Neural cell (in vitro differentiated cells): ENCODE data around the gene SPATA46. TPM values are rescaled to one million over a fixed set of nuclear protein-coding genes. Genes with fewer than 3 reads are reported as not detected.

Experiments used
- H2AFZ ChIP-seq: fragments of 200-600, 300-800 bp; sonication (generic), shearing (Covaris generic); 2 replicates; pipeline ENCODE4 v1.6.0; 2014; ENCODE audit warnings: low read depth, mild to moderate bottlenecking, antibody characterized with exemption, low read length, moderate library complexity
- H3F3A ChIP-seq: fragments of 200-600 bp; shearing (Covaris generic); 2 replicates; pipeline ENCODE4 v1.6.1; 2016; ENCODE audit warnings: mild to moderate bottlenecking, moderate library complexity, mixed read lengths, antibody characterized with exemption, low read length; ENCODE audit not compliant: insufficient read depth, poor library complexity, severe bottlenecking
- H3K27ac ChIP-seq: fragments of 200-600, 300-800 bp; sonication (generic), shearing (Covaris generic); 2 replicates; pipeline ENCODE4 v1.5.1; 2014; ENCODE audit warnings: mild to moderate bottlenecking, low read length, moderate library complexity
- H3K27me3 ChIP-seq: fragments of 300-800, 200-600 bp; sonication (generic), shearing (Covaris generic); 2 replicates; pipeline ENCODE4 v1.6.0; 2014; ENCODE audit warnings: mild to moderate bottlenecking, low read depth, low read length, moderate library complexity; ENCODE audit not compliant: insufficient read depth
- H3K36me3 ChIP-seq: fragments of 300-800, 200-600 bp; sonication (generic), shearing (Covaris generic); 2 replicates; pipeline ENCODE4 v1.5.1; 2014; ENCODE audit warnings: mild to moderate bottlenecking, antibody characterized with exemption, low read length, moderate library complexity; ENCODE audit not compliant: insufficient read depth
- H3K4me2 ChIP-seq: fragments of 300-800, 200-600 bp; sonication (generic), shearing (Covaris generic); 2 replicates; pipeline ENCODE4 v1.6.0; 2014; ENCODE audit warnings: mild to moderate bottlenecking, low read length
- H3K4me3 ChIP-seq: fragments of 300-800, 200-600 bp; sonication (generic), shearing (Covaris generic); 2 replicates; pipeline ENCODE4 v1.5.1; 2014; ENCODE audit warnings: mild to moderate bottlenecking, low read length, moderate library complexity
- H3K79me2 ChIP-seq: fragments of 200-600 bp; shearing (Covaris generic); replicated peaks from 2 replicates; pipeline ENCODE4 v1.6.0; 2014; ENCODE audit warnings: mild to moderate bottlenecking, low read length, moderate library complexity; ENCODE audit not compliant: insufficient read depth
- H3K9ac ChIP-seq: fragments of 300-800, 200-600 bp; sonication (generic), shearing (Covaris generic); 2 replicates; pipeline ENCODE4 v1.6.1; 2016; ENCODE audit warnings: mild to moderate bottlenecking, low read length, mixed read lengths
- H3K9me2 ChIP-seq: fragments of 200-600 bp; shearing (Covaris generic); 2 replicates; pipeline ENCODE4 v1.6.1; 2016; ENCODE audit warnings: mild to moderate bottlenecking, low read length, mixed read lengths; ENCODE audit not compliant: insufficient read depth
- H3K9me3 ChIP-seq: fragments of 200-600, 300-800 bp; sonication (generic), shearing (Covaris generic); 2 replicates; pipeline ENCODE4 v1.6.1; 2016; ENCODE audit warnings: mild to moderate bottlenecking, mixed run types, low read length, moderate library complexity, mixed read lengths
- H4K20me1 ChIP-seq: fragments of 200-600 bp; shearing (Covaris generic); 2 replicates; pipeline ENCODE4 v1.6.1; 2016; ENCODE audit warnings: mild to moderate bottlenecking, mixed run types; ENCODE audit not compliant: insufficient read depth
- EP300 ChIP-seq: fragments of 450-650 bp; conservative IDR thresholded peaks from 2 replicates; pipeline ENCODE4 v1.6.1; 2014; ENCODE audit warnings: antibody characterized with exemption, mild to moderate bottlenecking, moderate library complexity; ENCODE audit not compliant: poor library complexity, severe bottlenecking
- EZH2 ChIP-seq: fragments of 200-600, 300-800 bp; shearing (Covaris generic), sonication (generic); IDR thresholded peaks from 2 replicates; pipeline ENCODE4 v1.6.1; 2014; ENCODE audit warnings: antibody characterized with exemption, low read length, borderline replicate concordance, mild to moderate bottlenecking; ENCODE audit not compliant: insufficient read depth, poor library complexity, severe bottlenecking
- MXI1 ChIP-seq: fragments of 450-650 bp; conservative IDR thresholded peaks from 2 replicates; pipeline ENCODE4 v1.6.1; 2014; ENCODE audit warnings: antibody characterized with exemption, mild to moderate bottlenecking; ENCODE audit not compliant: poor library complexity, severe bottlenecking
- POLR2AphosphoS5 ChIP-seq: IDR thresholded peaks from 2 replicates; pipeline ENCODE4 v1.6.1; 2012
- RAD21 ChIP-seq: fragments of 450-650 bp; conservative IDR thresholded peaks from 2 replicates; pipeline ENCODE4 v1.6.1; 2014; ENCODE audit warnings: antibody characterized with exemption, mild to moderate bottlenecking, moderate library complexity
- SMC3 ChIP-seq: fragments of 450-650 bp; conservative IDR thresholded peaks from 2 replicates; pipeline ENCODE4 v1.6.1; 2014; ENCODE audit warnings: antibody characterized with exemption, mild to moderate bottlenecking, moderate library complexity; ENCODE audit not compliant: poor library complexity
- TAF1 ChIP-seq: IDR thresholded peaks from 2 replicates; pipeline ENCODE4 v1.6.1; 2012; ENCODE audit warnings: low read depth
- polyA plus RNA-seq: library from polyadenylated mRNA; depleted of rRNA; stranded (reverse); fragments of >200 nt; gene quantifications from 2 replicates; pipeline ENCODE4 v1.2.3, GENCODE V29; 2014
- TF ChIP-seq, protein P1 (sequence below): IDR thresholded peaks from 2 replicates; pipeline ENCODE4 v1.6.1; 2012; ENCODE audit warnings: borderline replicate concordance
- TF ChIP-seq, protein P2 (sequence below): fragments of 450-650 bp; IDR thresholded peaks from 2 replicates; pipeline ENCODE4 v1.5.1; 2014; ENCODE audit warnings: antibody characterized with exemption, mild to moderate bottlenecking, moderate library complexity; ENCODE audit not compliant: poor library complexity, severe bottlenecking

Gene SPATA46
- polyA plus RNA-seq, 1 donor from 2014 or later, result not detected

DNA sequence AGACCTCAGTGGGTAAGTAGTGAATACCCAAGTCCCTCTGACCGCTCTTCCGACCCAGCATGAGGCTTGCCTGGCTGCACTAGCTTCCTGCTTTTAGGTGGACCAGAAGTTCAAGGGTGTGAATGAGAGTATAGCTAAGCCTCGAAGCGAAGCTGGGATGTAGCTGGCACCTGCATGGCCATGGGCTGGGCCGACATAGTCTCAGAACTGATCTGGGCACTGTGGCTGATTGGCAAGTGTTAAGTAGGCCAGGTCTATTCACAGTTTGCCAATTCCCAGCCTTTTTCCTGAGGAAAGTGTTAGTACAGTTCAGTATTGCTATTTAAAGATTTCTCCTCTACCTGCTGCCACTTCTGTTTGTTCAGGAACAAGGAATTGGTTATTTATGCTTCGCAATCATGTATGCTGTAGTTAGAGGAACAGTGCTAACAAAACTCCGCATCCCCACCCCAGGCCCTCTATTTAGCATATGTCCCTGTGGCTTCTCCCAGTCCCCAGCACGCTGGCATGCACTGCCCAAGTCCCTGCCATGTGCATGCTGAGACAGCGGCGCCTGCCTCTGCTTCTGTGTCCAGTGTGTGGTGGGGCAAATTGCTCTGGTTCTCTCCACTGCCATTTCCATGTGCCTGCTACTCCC is 16.3 kb downstream of the SPATA46 start:
- TF ChIP-seq POLR2AphosphoS5, result no peak
- no peak for TF ChIP-seq MXI1
- TF ChIP-seq, protein P1, sequence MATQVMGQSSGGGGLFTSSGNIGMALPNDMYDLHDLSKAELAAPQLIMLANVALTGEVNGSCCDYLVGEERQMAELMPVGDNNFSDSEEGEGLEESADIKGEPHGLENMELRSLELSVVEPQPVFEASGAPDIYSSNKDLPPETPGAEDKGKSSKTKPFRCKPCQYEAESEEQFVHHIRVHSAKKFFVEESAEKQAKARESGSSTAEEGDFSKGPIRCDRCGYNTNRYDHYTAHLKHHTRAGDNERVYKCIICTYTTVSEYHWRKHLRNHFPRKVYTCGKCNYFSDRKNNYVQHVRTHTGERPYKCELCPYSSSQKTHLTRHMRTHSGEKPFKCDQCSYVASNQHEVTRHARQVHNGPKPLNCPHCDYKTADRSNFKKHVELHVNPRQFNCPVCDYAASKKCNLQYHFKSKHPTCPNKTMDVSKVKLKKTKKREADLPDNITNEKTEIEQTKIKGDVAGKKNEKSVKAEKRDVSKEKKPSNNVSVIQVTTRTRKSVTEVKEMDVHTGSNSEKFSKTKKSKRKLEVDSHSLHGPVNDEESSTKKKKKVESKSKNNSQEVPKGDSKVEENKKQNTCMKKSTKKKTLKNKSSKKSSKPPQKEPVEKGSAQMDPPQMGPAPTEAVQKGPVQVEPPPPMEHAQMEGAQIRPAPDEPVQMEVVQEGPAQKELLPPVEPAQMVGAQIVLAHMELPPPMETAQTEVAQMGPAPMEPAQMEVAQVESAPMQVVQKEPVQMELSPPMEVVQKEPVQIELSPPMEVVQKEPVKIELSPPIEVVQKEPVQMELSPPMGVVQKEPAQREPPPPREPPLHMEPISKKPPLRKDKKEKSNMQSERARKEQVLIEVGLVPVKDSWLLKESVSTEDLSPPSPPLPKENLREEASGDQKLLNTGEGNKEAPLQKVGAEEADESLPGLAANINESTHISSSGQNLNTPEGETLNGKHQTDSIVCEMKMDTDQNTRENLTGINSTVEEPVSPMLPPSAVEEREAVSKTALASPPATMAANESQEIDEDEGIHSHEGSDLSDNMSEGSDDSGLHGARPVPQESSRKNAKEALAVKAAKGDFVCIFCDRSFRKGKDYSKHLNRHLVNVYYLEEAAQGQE, result no peak
- no peak for TF ChIP-seq TAF1
- no peak for TF ChIP-seq EP300
- TF ChIP-seq EZH2, result no peak
- TF ChIP-seq SMC3, result no peak
- TF ChIP-seq, protein P2, sequence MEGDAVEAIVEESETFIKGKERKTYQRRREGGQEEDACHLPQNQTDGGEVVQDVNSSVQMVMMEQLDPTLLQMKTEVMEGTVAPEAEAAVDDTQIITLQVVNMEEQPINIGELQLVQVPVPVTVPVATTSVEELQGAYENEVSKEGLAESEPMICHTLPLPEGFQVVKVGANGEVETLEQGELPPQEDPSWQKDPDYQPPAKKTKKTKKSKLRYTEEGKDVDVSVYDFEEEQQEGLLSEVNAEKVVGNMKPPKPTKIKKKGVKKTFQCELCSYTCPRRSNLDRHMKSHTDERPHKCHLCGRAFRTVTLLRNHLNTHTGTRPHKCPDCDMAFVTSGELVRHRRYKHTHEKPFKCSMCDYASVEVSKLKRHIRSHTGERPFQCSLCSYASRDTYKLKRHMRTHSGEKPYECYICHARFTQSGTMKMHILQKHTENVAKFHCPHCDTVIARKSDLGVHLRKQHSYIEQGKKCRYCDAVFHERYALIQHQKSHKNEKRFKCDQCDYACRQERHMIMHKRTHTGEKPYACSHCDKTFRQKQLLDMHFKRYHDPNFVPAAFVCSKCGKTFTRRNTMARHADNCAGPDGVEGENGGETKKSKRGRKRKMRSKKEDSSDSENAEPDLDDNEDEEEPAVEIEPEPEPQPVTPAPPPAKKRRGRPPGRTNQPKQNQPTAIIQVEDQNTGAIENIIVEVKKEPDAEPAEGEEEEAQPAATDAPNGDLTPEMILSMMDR, result no peak
- no peak for TF ChIP-seq RAD21
- H3F3A ChIP-seq, result no peaks in the 10 kb centered on the region
- H3K36me3 ChIP-seq, result peaks cover 6% of the 10 kb centered on the region
- H3K27me3 ChIP-seq, result no peaks in the 10 kb centered on the region
- no peak overlapping the region for H3K4me3 ChIP-seq
- H3K27ac ChIP-seq, result no peak overlapping the region
- no peaks in the 10 kb centered on the region for H3K9me3 ChIP-seq
- H3K9ac ChIP-seq, result no peak overlapping the region
- no peaks in the 10 kb centered on the region for H3K9me2 ChIP-seq
- no peaks in the 10 kb centered on the region for H4K20me1 ChIP-seq
- no peak overlapping the region for H2AFZ ChIP-seq
- H3K79me2 ChIP-seq, result no peaks in the 10 kb centered on the region
- H3K4me2 ChIP-seq, result no peak overlapping the region

DNA sequence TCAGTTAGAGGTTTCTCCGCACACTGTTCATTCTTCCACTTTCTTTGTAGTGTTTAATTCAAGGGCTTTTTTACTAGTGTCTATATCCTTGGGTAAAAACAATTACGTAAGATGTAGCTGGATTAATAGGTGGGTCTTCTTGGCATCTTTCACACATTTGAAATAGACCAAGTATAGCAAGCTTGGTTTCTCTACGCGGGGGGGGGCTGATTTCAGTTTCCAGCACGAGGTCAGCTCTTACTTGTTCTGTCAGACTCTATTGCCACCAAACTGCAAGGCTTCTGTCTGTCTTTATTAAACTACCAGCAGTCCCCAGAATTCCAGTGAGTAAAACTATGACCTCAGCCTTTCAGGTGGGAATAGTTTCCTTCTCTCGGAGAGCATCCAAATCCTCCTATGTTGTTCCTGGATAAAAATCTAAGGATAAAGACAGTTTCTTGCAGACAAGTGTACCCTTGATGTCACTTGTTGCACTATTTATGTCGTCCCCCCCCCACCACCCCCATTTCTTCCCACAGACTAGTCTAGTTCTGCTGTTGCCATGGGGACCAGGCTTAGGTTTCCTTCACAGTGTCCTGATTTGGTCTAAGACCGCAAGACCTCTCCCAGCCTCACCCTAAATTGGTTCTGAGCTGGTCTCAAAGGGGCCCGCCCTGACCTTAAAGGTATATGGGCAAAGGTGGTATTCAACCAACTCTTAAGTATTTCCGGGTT is 17.0 kb downstream of the SPATA46 start:
- Histone ChIP-seq H4K20me1 (no peaks in the 10 kb centered on the region), H3F3A (no peaks in the 10 kb centered on the region), H3K36me3 (peaks cover 6% of the 10 kb centered on the region), H3K4me3 (no peak overlapping the region), H3K79me2 (no peaks in the 10 kb centered on the region), H3K27me3 (no peaks in the 10 kb centered on the region), H3K27ac (no peak overlapping the region), H3K4me2 (no peak overlapping the region), H3K9me2 (no peaks in the 10 kb centered on the region), H2AFZ (no peak overlapping the region), H3K9me3 (no peaks in the 10 kb centered on the region), H3K9ac (no peak overlapping the region)
- TF ChIP-seq SMC3, result no peak
